Measurements from ENCODE around the gene PDCD1.
"Not testable (repeated sequence)": the region's sequence is repeated elsewhere in the genome, so short reads cannot be mapped to it uniquely, and the experiment has no call there.

DNA sequence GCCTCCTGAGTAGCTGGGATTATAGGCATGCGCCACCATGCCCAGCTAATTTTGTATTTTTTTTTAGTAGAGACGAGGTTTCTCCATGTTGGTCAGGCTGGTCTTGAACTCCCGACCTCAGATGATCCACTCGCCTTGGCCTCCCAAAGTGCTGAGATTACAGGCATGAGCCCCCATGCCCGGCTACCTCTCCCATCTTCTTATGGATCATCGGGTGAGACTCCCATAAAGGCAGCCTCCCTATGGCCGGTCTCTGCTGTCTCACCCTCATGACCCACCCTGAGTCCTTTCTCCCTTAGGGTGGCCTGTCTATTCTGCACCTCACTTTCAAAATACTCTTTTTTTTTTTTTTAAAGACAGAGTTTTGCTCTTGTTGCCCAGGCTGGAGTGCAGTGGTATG lies 49.1 kb upstream of the PDCD1 start:
- not testable (repeated sequence) for TF ChIP-seq CTCF, POLR2A (IDR thresholded peaks at IDR 0.05)

Measured in thyroid gland (tissue), 4 donors.